ENCODE results near the gene MED10.
"Not testable (repeated sequence)": the region's sequence is repeated elsewhere in the genome, so short reads cannot be mapped to it uniquely, and the experiment has no call there.

Gene MED10

GRCh38 chr5:6372251-6373080 is 5.9 kb downstream of the MED10 start:
- no peak for DNase-seq

GRCh38 chr5:6371079-6371810 is 7.1 kb downstream of the MED10 start:
- DNase-seq: no peak

GRCh38 chr5:6370580-6370979 is 7.8 kb downstream of the MED10 start:
- DNase-seq: no peak

- no peak for DNase-seq
Observed at GRCh38 chr5:6365977-6366590, 12.3 kb downstream of the MED10 start.

- no peak for DNase-seq
Observed at GRCh38 chr5:6365142-6365976, 13.0 kb downstream of the MED10 start.

- not testable (repeated sequence) for DNase-seq
Observed at GRCh38 chr5:6363454-6364011, 14.8 kb downstream of the MED10 start.

GRCh38 chr5:6362846-6363245 is 15.5 kb downstream of the MED10 start:
- no peak for DNase-seq

- no peak for DNase-seq
Observed at GRCh38 chr5:6361101-6361500, 17.2 kb downstream of the MED10 start.

- DNase-seq: no peak
Observed at GRCh38 chr5:6360323-6361072, 17.8 kb downstream of the MED10 start.

GRCh38 chr5:6359555-6360322 is 18.6 kb downstream of the MED10 start:
- DNase-seq: no peak

- no peak for DNase-seq
Observed at GRCh38 chr5:6358434-6358820, 19.9 kb downstream of the MED10 start.

- not testable (repeated sequence) for DNase-seq
Observed at GRCh38 chr5:6357817-6358433, 20.4 kb downstream of the MED10 start.

GRCh38 chr5:6356578-6357164 is 21.7 kb downstream of the MED10 start:
- DNase-seq: no peak

- DNase-seq: no peak
Observed at GRCh38 chr5:6355294-6355693, 23.1 kb downstream of the MED10 start.

- no peak for DNase-seq
Observed at GRCh38 chr5:6354848-6355247, 23.5 kb downstream of the MED10 start.

- DNase-seq: no peak
Observed at GRCh38 chr5:6353602-6354302, 24.6 kb downstream of the MED10 start.

- no peak for DNase-seq
Observed at GRCh38 chr5:6350277-6351090, 27.9 kb downstream of the MED10 start.

GRCh38 chr5:6349387-6349786 is 29.0 kb downstream of the MED10 start:
- DNase-seq: no peak

Data from T-helper 9 cell (primary cell).